ENCODE measurements around the gene SNX9.

The SNX9 gene

GRCh38 chr6:157994125-157994795 lies 171.2 kb downstream of the SNX9 start:
- Histone ChIP-seq H3K4me1 (peaks cover 5% of the 10 kb centered on the region), H3K9me3 (no peaks in the 10 kb centered on the region), H3K27me3 (ENCODE audit: low read depth) (no peaks in the 10 kb centered on the region), H3K36me3 (replicated peaks) (no peaks in the 10 kb centered on the region), H3K4me3 (no peak overlapping the region)
- in situ Hi-C loops (cut with MboI; ENCODE audit: low sequenced_read_pairs), result no loop called here
- no peak for DNase-seq (ENCODE audit: low spot score in 2 of 2)

Data from HAP-1 (cell line).